HepG2 (cell line): Measurements from ENCODE around the gene EGFR. TPM values are rescaled to one million over a fixed set of nuclear protein-coding genes. Genes with fewer than 3 reads are reported as not detected.

Source experiments
- EEA1 ChIP-seq: sonication (generic); formaldehyde crosslinking; IDR thresholded peaks from 2 replicates; pipeline ENCODE4 v1.5.1; 2020; ENCODE audit warnings: mild to moderate bottlenecking, missing genetic modification reagents, borderline replicate concordance
- FOXP1 ChIP-seq, 2 experiments: fragments of 450-650 bp in 1 of 2; IDR thresholded peaks; 2 replicates each; pipeline ENCODE4 v1.6.1; 2017 to 2018; ENCODE audit warnings: antibody characterized with exemption in 1 of 2
- HMG20B ChIP-seq: conservative IDR thresholded peaks from 2 replicates; pipeline ENCODE4 v1.6.1; 2016; ENCODE audit warnings: missing genetic modification reagents, missing compliant biosample characterization
- NR2F1 ChIP-seq, 2 experiments: fragments of 450-650 bp in 1 of 2; formaldehyde crosslinking in 1 of 2; IDR thresholded peaks; 2 replicates each; pipeline versions ENCODE4 v1.5.0 to v1.6.1; 2016 to 2020; ENCODE audit warnings: mild to moderate bottlenecking in 1 of 2, missing compliant biosample characterization in 1 of 2, missing genetic modification reagents in 1 of 2, moderate library complexity in 1 of 2
- ZNF20 ChIP-seq: sonication (generic); formaldehyde crosslinking; IDR thresholded peaks from 2 replicates; pipeline ENCODE4 v1.4.0; 2020; ENCODE audit warnings: mild to moderate bottlenecking, moderate library complexity, missing genetic modification reagents
- ZNF235 ChIP-seq: sonication (generic); formaldehyde crosslinking; IDR thresholded peaks from 2 replicates; pipeline ENCODE4 v1.8.1; 2023; ENCODE audit warnings: mild to moderate bottlenecking, missing genetic modification reagents, borderline replicate concordance
- ZNF350 ChIP-seq: sonication (generic); formaldehyde crosslinking; IDR thresholded peaks from 2 replicates; pipeline ENCODE4 v1.4.0; 2020; ENCODE audit warnings: mild to moderate bottlenecking, low read depth, missing genetic modification reagents, borderline replicate concordance
- ZNF547 ChIP-seq: sonication (generic); formaldehyde crosslinking; IDR thresholded peaks from 2 replicates; pipeline ENCODE4 v1.5.1; 2020; ENCODE audit warnings: mild to moderate bottlenecking, missing genetic modification reagents
- polyA plus RNA-seq, 8 experiments: library from polyadenylated mRNA; depleted of rRNA in 3 of 8; stranded (reverse) in 7 of 8; unstranded in 1 of 8; fragments of >200 nt; fragmentation: Illumina TruSeq in 4 of 8; extraction: Trizol in 4 of 8; gene quantifications; 2 replicates each; pipeline versions ENCODE4 v1.2.1 to v1.2.3, GENCODE V29; 2011 to 2016; ENCODE audit warnings: low read depth in 4 of 8, missing spikeins in 1 of 8, mixed read lengths in 1 of 8; ENCODE audit not compliant: insufficient read depth in 1 of 8
- total RNA-seq, 5 experiments: library from RNA; depleted of rRNA; stranded (reverse); fragments of >200 nt; fragmentation: Illumina TruSeq; extraction: Trizol; gene quantifications; 2 replicates each; pipeline ENCODE4 v1.2.3, GENCODE V29; 2016; ENCODE audit warnings: low read depth in 1 of 5
- TF ChIP-seq, protein P1 (sequence below): sonication (generic); formaldehyde crosslinking; IDR thresholded peaks from 2 replicates; pipeline ENCODE4 v1.4.0; 2020; ENCODE audit warnings: mild to moderate bottlenecking, missing genetic modification reagents
- TF ChIP-seq, protein P2 (sequence below): sonication (generic); formaldehyde crosslinking; IDR thresholded peaks from 2 replicates; pipeline ENCODE4 v1.5.0; 2020; ENCODE audit warnings: mild to moderate bottlenecking, missing genetic modification reagents
- TF ChIP-seq, protein P3 (sequence below): sonication (generic); formaldehyde crosslinking; IDR thresholded peaks from 2 replicates; pipeline ENCODE4 v1.4.0; 2020; ENCODE audit warnings: missing genetic modification reagents

EGFR gene
- total and polyA plus RNA-seq, 2 of the 13 experiments (the other 11 are each of a cell fraction or from before 2014, with no cell fraction given) = 7.0 to 10.0 TPM

DNA sequence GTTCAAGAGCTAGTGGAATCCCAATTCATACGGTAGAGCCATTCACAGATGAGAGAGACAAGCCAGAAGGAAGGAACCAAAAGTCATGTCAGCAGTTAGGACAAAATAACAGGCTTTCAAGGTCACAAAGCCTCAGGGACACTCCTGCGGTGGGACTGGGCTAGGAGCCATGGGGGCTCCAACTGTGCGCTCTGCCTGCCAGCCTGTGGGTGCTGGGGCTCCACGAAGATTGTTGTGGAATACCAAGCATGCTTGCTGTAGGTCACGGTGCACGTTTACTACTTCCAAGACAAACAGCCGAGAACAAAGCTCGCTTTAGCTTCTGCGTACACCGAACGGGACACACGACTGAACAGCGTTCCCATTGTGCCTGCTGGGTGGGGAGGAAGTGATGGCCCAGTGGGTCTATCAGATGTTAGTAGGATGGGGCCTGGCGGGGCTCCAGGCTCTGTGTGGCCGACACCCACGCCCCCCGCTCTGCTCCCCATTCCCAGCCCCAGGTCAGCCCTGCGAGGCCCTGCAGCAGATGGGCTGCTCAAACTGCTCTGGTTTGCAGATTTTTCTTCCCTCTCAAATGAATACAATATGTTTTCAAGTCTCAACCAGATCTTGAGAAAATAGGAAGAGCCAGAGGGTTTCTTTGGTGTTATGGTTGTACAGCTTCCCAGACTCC is 158.9 kb downstream of the EGFR start (continued):
- TF ChIP-seq, protein P1, sequence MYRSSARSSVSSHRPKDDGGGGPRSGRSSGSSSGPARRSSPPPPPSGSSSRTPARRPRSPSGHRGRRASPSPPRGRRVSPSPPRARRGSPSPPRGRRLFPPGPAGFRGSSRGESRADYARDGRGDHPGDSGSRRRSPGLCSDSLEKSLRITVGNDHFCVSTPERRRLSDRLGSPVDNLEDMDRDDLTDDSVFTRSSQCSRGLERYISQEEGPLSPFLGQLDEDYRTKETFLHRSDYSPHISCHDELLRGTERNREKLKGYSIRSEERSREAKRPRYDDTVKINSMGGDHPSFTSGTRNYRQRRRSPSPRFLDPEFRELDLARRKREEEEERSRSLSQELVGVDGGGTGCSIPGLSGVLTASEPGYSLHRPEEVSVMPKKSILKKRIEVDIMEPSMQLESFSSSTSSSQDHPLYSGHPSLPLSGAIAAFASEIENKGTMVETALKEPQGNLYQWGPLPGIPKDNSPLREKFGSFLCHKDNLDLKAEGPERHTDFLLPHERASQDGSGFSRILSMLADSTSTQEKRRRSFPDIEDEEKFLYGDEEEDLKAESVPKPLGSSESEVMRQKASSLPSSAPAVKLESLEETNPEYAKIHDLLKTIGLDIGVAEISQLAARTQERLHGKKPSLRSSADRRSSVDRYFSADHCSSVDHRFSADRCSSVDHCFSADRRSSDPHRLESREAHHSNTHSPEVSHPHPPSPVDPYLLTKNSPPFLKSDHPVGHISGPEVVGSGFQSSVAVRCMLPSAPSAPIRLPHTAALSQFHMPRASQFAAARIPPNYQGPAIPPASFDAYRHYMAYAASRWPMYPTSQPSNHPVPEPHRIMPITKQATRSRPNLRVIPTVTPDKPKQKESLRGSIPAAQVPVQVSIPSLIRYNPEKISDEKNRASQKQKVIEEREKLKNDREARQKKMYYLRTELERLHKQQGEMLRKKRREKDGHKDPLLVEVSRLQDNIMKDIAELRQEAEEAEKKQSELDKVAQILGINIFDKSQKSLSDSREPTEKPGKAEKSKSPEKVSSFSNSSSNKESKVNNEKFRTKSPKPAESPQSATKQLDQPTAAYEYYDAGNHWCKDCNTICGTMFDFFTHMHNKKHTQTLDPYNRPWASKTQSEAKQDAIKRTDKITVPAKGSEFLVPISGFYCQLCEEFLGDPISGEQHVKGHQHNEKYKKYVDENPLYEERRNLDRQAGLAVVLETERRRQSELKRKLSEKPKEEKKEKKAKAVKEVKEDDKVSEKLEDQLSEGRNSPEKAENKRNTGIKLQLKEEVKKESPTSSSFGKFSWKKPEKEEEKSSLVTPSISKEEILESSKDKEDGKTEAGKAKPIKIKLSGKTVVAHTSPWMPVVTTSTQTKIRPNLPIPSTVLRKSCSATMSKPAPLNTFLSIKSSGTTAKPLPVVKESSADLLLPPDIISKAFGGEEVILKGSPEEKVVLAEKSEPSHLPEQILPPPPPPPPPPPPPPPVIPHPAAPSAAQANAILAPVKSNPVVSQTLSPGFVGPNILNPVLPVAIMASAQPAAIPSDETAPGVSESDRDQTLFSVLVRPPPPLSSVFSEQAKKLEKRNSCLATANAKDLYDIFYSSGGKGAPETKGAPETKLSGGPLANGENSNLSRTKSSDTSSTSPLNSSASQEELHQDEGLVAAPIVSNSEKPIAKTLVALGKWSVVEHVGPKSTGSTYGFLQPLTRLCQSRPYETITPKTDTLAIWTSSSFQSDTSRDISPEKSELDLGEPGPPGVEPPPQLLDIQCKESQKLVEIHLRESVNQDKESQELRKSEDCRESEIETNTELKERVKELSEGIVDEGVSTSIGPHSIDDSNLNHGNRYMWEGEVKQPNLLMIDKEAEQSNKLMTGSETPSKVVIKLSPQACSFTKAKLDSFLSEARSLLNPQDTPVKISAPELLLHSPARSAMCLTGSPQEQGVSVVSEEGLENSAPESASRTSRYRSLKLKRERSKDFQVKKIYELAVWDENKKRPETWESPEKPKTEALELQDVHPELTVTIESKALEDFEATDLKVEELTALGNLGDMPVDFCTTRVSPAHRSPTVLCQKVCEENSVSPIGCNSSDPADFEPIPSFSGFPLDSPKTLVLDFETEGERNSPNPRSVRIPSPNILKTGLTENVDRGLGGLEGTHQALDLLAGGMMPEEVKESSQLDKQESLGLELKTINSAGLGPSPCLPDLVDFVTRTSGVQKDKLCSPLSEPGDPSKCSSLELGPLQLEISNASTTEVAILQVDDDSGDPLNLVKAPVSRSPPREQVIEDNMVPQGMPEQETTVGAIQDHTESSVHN (CRISPR knock-in tag) = no peak
- TF ChIP-seq NR2F1 (CRISPR knock-in tag; IDR thresholded peaks at IDR 0.05) (peak in 1 of 2 experiments; percentile 65; a peak in 1 of 4 replicates), FOXP1 (IDR thresholded peaks at IDR 0.05) (no peak), FOXP1 (CRISPR knock-in tag; IDR thresholded peaks at IDR 0.05) (peak; percentile 89), ZNF235 (no peak), ZNF350 (CRISPR knock-in tag) (peak; percentile 31; the same call in 1 of the 2 replicates), ZNF547 (CRISPR knock-in tag) (0 out of 2 replicates have a peak, but pooled peaks have one; percentile 50), HMG20B (CRISPR knock-in tag) (no peak), EEA1 (CRISPR knock-in tag) (no peak), ZNF20 (CRISPR knock-in tag) (no peak)
- TF ChIP-seq, protein P2, sequence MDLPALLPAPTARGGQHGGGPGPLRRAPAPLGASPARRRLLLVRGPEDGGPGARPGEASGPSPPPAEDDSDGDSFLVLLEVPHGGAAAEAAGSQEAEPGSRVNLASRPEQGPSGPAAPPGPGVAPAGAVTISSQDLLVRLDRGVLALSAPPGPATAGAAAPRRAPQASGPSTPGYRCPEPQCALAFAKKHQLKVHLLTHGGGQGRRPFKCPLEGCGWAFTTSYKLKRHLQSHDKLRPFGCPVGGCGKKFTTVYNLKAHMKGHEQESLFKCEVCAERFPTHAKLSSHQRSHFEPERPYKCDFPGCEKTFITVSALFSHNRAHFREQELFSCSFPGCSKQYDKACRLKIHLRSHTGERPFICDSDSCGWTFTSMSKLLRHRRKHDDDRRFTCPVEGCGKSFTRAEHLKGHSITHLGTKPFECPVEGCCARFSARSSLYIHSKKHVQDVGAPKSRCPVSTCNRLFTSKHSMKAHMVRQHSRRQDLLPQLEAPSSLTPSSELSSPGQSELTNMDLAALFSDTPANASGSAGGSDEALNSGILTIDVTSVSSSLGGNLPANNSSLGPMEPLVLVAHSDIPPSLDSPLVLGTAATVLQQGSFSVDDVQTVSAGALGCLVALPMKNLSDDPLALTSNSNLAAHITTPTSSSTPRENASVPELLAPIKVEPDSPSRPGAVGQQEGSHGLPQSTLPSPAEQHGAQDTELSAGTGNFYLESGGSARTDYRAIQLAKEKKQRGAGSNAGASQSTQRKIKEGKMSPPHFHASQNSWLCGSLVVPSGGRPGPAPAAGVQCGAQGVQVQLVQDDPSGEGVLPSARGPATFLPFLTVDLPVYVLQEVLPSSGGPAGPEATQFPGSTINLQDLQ = peak; percentile 65; the same call in 1 of the 2 replicates
- TF ChIP-seq, protein P3, sequence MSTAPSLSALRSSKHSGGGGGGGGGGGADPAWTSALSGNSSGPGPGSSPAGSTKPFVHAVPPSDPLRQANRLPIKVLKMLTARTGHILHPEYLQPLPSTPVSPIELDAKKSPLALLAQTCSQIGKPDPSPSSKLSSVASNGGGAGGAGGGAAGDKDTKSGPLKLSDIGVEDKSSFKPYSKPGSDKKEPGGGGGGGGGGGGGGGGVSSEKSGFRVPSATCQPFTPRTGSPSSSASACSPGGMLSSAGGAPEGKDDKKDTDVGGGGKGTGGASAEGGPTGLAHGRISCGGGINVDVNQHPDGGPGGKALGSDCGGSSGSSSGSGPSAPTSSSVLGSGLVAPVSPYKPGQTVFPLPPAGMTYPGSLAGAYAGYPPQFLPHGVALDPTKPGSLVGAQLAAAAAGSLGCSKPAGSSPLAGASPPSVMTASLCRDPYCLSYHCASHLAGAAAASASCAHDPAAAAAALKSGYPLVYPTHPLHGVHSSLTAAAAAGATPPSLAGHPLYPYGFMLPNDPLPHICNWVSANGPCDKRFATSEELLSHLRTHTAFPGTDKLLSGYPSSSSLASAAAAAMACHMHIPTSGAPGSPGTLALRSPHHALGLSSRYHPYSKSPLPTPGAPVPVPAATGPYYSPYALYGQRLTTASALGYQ (CRISPR knock-in tag) = peak; percentile 73; the same call in 1 of the 2 replicates
